ENCODE data around the gene RASAL1.

DNA sequence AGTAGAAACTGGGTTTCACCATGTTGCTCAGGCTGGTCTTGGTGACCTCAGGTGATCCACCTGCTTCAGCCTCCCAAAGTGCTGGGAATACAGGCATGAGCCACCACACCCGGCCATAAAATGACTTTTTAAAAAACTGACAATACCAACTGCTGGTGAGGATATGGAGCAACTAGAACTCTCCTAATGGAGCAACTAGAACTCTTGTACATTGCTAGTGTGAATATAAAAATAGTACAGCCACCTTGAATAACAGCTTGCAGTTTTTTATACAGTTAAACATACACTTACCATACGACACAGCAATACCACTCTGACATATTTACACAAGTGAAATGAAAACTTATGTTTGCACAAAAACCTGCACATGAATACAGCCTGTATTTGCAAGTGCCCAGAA, 11.4 kb upstream of the RASAL1 start:
- TF ChIP-seq POLR2A (IDR thresholded peaks at IDR 0.05): no peak
- TF ChIP-seq, protein P1, sequence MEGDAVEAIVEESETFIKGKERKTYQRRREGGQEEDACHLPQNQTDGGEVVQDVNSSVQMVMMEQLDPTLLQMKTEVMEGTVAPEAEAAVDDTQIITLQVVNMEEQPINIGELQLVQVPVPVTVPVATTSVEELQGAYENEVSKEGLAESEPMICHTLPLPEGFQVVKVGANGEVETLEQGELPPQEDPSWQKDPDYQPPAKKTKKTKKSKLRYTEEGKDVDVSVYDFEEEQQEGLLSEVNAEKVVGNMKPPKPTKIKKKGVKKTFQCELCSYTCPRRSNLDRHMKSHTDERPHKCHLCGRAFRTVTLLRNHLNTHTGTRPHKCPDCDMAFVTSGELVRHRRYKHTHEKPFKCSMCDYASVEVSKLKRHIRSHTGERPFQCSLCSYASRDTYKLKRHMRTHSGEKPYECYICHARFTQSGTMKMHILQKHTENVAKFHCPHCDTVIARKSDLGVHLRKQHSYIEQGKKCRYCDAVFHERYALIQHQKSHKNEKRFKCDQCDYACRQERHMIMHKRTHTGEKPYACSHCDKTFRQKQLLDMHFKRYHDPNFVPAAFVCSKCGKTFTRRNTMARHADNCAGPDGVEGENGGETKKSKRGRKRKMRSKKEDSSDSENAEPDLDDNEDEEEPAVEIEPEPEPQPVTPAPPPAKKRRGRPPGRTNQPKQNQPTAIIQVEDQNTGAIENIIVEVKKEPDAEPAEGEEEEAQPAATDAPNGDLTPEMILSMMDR (IDR thresholded peaks at IDR 0.05 in 4 of 5, conservative IDR thresholded peaks at IDR 0.05 in 1 of 5): no peak
